ENCODE data around the gene E2F4.

E2F4 gene

DNA sequence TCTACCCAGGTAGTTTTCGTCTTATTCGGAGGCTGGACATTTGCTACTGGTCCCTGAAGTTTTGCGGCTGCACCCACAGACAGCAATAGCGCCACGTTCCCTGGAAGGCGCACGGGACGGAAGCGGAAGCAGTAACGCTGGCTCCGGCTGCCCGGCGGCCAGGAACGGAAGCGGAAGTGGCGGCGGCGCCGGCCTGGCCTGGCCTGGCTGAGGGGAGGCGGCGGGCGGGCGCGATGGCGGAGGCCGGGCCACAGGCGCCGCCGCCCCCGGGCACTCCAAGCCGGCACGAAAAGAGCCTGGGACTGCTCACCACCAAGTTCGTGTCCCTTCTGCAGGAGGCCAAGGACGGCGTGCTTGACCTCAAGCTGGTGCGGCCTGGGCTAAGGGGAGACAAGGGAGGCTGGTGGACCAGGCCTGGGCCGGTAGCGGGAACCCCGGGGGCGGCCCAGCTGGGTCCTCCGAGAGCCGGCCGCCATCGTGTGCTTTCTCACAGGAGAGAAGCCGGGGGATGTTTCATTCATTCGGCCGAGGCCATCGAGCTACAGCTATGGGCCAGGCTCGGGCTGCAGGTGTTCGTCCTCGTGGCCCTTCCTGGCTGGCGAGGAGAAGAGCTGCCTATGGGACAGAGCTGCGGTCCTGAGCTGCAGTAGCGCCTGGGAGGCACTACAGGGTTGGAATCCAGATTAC, at the start of gene E2F4:
Gene E2F4, plus strand, starts transcription at position 161 of the 687 bp plus-strand sequence. Its CDS starts 73 bp downstream, at position 234.
- DNase-seq: peak; percentile 91

GRCh38 chr16:67142342-67142741, 49.6 kb upstream of the E2F4 start:
- no peak for DNase-seq

- DNase-seq: no peak
These were observed 47.0 kb upstream of the E2F4 start for GRCh38 chr16:67144943-67145342.

GRCh38 chr16:67145746-67146145, 46.2 kb upstream of the E2F4 start:
- DNase-seq: no peak

GRCh38 chr16:67146523-67147357, 45.2 kb upstream of the E2F4 start:
- no peak for DNase-seq

DNA sequence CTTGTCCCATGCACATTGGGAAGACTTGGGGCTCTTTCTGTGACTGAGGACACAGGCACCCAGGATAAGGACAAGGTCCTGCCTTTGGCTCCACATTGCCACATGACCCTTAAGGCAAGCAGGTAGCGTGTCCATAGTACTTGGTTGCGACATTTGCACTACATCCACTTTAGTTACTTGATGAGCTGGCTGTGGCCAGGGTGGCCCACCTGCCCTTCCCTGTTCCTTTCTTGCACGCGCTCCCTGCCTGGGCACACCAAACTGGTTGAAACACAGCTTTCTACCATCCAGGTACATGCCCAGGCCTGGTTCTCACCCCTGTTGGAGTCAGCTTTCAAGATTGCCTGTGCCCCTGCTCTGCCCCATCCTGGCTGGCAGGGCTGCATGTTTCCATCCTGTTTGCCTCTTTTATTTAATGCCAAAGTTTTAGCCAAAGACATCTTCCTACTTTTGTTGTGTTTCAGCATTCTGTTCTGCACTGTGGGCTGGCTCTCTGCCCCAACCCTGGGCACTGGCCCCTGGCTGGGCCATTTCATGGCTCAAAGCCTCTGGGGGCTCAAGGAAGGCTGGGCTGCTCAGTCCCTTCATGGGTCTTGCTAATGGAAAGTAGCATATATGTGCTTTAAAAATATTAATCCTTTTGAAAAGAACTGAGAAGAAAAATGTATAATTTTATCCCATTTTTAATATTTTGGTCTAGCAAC, 44.4 kb upstream of the E2F4 start:
- no peak for DNase-seq

DNA sequence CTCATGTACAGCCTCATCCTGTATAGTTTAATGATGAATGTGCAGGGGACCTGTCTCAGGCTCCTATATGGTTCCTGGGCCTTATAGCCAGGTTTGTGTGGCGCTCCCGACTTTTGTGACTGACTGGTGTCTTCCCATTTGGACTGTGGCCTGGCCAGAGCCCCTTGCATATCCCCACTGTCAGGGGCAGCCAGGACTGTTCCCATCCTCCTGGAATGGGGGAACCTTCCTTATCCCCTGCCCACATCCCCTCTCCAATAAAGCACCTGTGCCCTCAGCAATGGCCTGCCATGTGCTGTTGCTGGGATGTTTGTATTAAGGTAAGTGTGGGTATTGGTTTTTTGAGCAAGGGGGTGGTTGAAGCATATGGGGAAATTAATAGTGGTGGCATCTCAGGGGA, 43.7 kb upstream of the E2F4 start:
- DNase-seq: no peak

- no peak for DNase-seq
These were observed 43.2 kb upstream of the E2F4 start for GRCh38 chr16:67148656-67149275.

- no peak for DNase-seq
These were observed 42.5 kb upstream of the E2F4 start for GRCh38 chr16:67149276-67150046.

GRCh38 chr16:67150047-67150832, 41.7 kb upstream of the E2F4 start:
- peak; percentile 50 for DNase-seq

- DNase-seq: peak; percentile 35
These were observed 41.0 kb upstream of the E2F4 start, which contains the start of gene B3GNT9 for GRCh38 chr16:67150833-67151396. Gene B3GNT9, minus strand, starts transcription at chr16:67150998. Its CDS starts 513 bp downstream, at chr16:67150485.

- no peak for DNase-seq
These were observed 40.4 kb upstream of the E2F4 start for GRCh38 chr16:67151431-67152097.

DNA sequence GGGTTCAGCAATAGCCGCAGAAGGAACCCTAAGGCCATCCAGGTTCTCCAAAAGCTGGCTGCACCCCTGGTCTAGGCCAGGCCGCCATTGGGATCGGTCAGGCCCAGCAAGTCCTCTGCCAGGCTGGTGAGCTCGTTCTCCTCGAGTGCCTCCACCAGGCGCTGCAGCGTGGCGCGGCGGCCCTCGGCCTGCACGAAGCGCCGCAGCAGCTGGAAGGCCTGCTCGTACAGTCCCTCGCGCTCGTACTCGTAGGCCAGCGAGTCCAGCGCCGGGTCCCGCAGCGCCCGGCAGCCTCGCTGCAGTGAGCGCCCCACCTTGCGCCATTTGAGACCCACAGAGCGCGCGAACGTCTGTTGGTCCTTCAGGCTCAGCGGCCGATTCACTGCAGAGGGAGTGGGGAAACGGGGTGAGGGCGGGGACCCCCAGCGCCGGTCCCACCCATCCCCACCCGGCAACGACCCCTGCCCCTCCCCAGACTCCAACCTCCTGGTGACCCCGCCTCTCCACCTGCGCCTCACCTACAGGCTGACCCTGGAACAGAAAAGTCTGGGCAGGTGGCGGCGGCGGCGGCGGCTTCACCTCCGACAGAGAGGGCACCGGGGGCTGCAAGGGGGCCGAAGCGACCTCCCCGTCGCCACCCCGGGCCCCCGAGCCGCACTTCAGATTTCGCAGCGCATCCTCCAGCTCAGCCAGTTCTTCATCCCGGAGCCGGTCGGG, 37.2 kb upstream of the E2F4 start:
- DNase-seq: no peak

- DNase-seq: peak; percentile 76
These were observed 36.4 kb upstream of the E2F4 start for GRCh38 chr16:67155295-67156142.

- no peak for DNase-seq
These were observed 35.7 kb upstream of the E2F4 start for GRCh38 chr16:67156143-67156844.

DNA sequence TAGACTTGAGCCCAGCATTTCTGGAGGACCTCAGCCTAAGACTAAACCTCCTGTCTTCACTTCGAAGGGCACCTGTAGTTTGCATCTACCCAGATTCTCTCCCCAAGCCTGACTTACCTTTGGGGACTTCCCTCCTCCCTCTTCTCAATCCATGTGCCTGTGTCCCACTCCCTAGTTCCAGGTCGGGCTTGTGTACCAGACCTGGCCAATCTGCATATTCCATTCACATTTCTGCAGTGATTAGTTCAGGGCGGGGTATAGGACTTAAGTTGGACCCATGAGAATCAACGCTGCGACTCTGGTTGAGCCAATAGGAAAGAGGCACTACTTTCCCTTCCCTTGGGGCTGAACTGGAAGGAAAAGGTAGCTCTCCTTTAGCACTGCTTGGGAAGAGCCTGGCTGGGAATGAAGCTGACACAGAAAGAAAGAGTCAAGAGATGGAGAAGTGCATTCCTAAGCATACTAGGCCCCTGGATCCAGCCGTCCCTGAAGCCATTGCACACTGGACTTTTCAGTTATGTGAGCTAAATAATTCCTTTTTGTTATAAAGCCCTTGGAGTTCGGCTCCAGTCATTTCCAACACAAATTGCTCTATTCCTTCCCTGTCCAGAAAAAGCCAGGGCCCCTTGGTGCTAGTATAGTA, 34.7 kb upstream of the E2F4 start:
- DNase-seq: no peak

DNA sequence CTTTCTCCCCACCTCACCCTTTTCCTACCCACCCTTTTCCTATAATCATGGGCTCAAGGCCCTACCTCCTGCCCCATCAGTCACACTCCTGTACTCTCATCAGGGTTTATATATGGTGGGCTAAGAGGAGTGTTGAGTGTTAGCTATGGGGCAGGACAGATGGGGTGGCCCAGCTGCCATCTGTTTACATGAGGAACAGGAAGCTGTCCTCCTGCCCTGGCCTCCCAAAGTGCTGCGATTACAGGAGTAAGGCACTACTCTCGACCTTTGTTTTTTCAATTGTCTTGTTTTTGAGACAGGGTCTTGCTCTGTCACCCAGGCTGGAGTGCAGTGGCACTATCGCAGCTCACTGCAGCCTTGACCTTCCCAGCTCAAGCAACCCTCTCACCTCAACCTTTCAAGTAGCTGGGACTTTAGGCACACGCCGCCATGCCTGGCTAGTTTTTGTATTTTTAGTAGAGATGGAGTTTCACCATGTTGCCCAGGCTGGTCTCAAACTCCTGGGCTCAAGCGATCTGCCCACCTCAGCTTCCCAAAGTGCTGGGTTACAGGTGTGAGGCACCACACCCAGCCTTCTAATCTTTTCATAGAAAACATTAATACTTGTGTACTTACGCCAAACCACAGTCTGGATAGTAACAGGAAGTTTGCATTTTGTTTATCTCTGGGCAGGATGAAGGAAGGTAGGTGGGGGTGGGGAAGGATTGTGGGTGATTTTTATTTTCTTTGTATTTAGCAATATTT, 33.9 kb upstream of the E2F4 start:
- DNase-seq: no peak
